ENCODE data around the gene NLRP9.

DNA sequence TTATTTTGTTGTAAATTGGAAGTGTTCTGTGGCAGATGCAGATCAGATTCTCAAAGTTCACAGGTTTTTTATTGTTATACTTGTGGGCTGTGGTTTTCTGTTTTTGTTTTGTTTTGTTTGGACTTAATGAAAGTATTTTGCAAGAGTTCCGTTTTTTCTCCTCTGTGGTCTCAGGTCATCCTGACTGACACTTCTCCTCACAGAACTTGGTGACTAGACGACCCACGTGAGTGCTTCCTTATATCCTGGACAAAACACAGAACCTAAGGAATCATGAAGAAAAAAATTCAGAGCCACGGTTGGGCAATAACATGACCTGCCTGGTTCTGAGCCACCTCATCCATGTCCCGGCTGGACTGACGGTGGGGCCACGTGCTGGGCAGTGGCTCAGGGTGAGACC lies 28.3 kb upstream of the NLRP9 start:
- TF ChIP-seq CTCF (IDR thresholded peaks at IDR 0.05) = no peak
- TF ChIP-seq ZFX (IDR thresholded peaks at IDR 0.05; ENCODE audit: borderline replicate concordance) = no peak

Data from 22Rv1 (cell line).